ENCODE data around the gene CITED1.

DNA sequence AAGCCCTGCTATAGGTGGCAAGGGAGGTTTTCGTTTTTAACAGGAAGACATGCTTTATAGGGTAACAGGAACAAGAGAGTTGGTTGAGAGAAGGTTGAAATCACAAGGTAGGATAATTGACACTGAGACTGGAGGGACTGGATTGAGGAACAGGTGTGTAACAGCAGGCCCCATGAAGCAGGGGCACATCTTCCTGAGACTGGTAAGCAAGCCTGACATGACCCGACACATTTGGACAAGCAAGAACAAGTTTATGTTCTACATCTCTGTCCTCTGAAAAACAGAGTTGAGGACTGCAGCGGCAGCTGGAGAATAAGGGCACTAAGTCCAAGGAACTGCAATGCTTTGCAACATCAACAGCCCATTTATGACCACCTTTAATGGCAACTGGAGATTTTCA lies 33.9 kb downstream of the CITED1 start:
- TF ChIP-seq ZNF274 (IDR thresholded peaks at IDR 0.05; ENCODE audit: low read depth, low read length) (no peak), YY1 (IDR thresholded peaks at IDR 0.05; ENCODE audit: insufficient read depth, insufficient read length) (no peak), SUZ12 (IDR thresholded peaks at IDR 0.05; ENCODE audit: extremely low read depth, insufficient read depth, insufficient read length) (no peak)
